Neural cell (in vitro differentiated cells): ENCODE results near the gene FN3K. TPM values are rescaled to one million over a fixed set of nuclear protein-coding genes. Genes with fewer than 3 reads are reported as not detected.

Source experiments
- H2AFZ ChIP-seq: fragments of 200-600, 300-800 bp; sonication (generic), shearing (Covaris generic); 2 replicates; pipeline ENCODE4 v1.6.0; 2014; ENCODE audit warnings: low read depth, mild to moderate bottlenecking, antibody characterized with exemption, low read length, moderate library complexity
- H3F3A ChIP-seq: fragments of 200-600 bp; shearing (Covaris generic); 2 replicates; pipeline ENCODE4 v1.6.1; 2016; ENCODE audit warnings: mild to moderate bottlenecking, moderate library complexity, mixed read lengths, antibody characterized with exemption, low read length; ENCODE audit not compliant: insufficient read depth, poor library complexity, severe bottlenecking
- H3K27ac ChIP-seq: fragments of 200-600, 300-800 bp; sonication (generic), shearing (Covaris generic); 2 replicates; pipeline ENCODE4 v1.5.1; 2014; ENCODE audit warnings: mild to moderate bottlenecking, low read length, moderate library complexity
- H3K27me3 ChIP-seq: fragments of 300-800, 200-600 bp; sonication (generic), shearing (Covaris generic); 2 replicates; pipeline ENCODE4 v1.6.0; 2014; ENCODE audit warnings: mild to moderate bottlenecking, low read depth, low read length, moderate library complexity; ENCODE audit not compliant: insufficient read depth
- H3K36me3 ChIP-seq: fragments of 300-800, 200-600 bp; sonication (generic), shearing (Covaris generic); 2 replicates; pipeline ENCODE4 v1.5.1; 2014; ENCODE audit warnings: mild to moderate bottlenecking, antibody characterized with exemption, low read length, moderate library complexity; ENCODE audit not compliant: insufficient read depth
- H3K4me2 ChIP-seq: fragments of 300-800, 200-600 bp; sonication (generic), shearing (Covaris generic); 2 replicates; pipeline ENCODE4 v1.6.0; 2014; ENCODE audit warnings: mild to moderate bottlenecking, low read length
- H3K4me3 ChIP-seq: fragments of 300-800, 200-600 bp; sonication (generic), shearing (Covaris generic); 2 replicates; pipeline ENCODE4 v1.5.1; 2014; ENCODE audit warnings: mild to moderate bottlenecking, low read length, moderate library complexity
- H3K79me2 ChIP-seq: fragments of 200-600 bp; shearing (Covaris generic); replicated peaks from 2 replicates; pipeline ENCODE4 v1.6.0; 2014; ENCODE audit warnings: mild to moderate bottlenecking, low read length, moderate library complexity; ENCODE audit not compliant: insufficient read depth
- H3K9ac ChIP-seq: fragments of 300-800, 200-600 bp; sonication (generic), shearing (Covaris generic); 2 replicates; pipeline ENCODE4 v1.6.1; 2016; ENCODE audit warnings: mild to moderate bottlenecking, low read length, mixed read lengths
- H3K9me2 ChIP-seq: fragments of 200-600 bp; shearing (Covaris generic); 2 replicates; pipeline ENCODE4 v1.6.1; 2016; ENCODE audit warnings: mild to moderate bottlenecking, low read length, mixed read lengths; ENCODE audit not compliant: insufficient read depth
- H3K9me3 ChIP-seq: fragments of 200-600, 300-800 bp; sonication (generic), shearing (Covaris generic); 2 replicates; pipeline ENCODE4 v1.6.1; 2016; ENCODE audit warnings: mild to moderate bottlenecking, mixed run types, low read length, moderate library complexity, mixed read lengths
- H4K20me1 ChIP-seq: fragments of 200-600 bp; shearing (Covaris generic); 2 replicates; pipeline ENCODE4 v1.6.1; 2016; ENCODE audit warnings: mild to moderate bottlenecking, mixed run types; ENCODE audit not compliant: insufficient read depth
- CTCF ChIP-seq: fragments of 450-650 bp; IDR thresholded peaks from 2 replicates; pipeline ENCODE4 v1.5.1; 2014; ENCODE audit warnings: antibody characterized with exemption, mild to moderate bottlenecking, moderate library complexity; ENCODE audit not compliant: poor library complexity, severe bottlenecking
- EP300 ChIP-seq: fragments of 450-650 bp; conservative IDR thresholded peaks from 2 replicates; pipeline ENCODE4 v1.6.1; 2014; ENCODE audit warnings: antibody characterized with exemption, mild to moderate bottlenecking, moderate library complexity; ENCODE audit not compliant: poor library complexity, severe bottlenecking
- EZH2 ChIP-seq: fragments of 200-600, 300-800 bp; shearing (Covaris generic), sonication (generic); IDR thresholded peaks from 2 replicates; pipeline ENCODE4 v1.6.1; 2014; ENCODE audit warnings: antibody characterized with exemption, low read length, borderline replicate concordance, mild to moderate bottlenecking; ENCODE audit not compliant: insufficient read depth, poor library complexity, severe bottlenecking
- MXI1 ChIP-seq: fragments of 450-650 bp; conservative IDR thresholded peaks from 2 replicates; pipeline ENCODE4 v1.6.1; 2014; ENCODE audit warnings: antibody characterized with exemption, mild to moderate bottlenecking; ENCODE audit not compliant: poor library complexity, severe bottlenecking
- POLR2AphosphoS5 ChIP-seq: IDR thresholded peaks from 2 replicates; pipeline ENCODE4 v1.6.1; 2012
- RAD21 ChIP-seq: fragments of 450-650 bp; conservative IDR thresholded peaks from 2 replicates; pipeline ENCODE4 v1.6.1; 2014; ENCODE audit warnings: antibody characterized with exemption, mild to moderate bottlenecking, moderate library complexity
- REST ChIP-seq: IDR thresholded peaks from 2 replicates; pipeline ENCODE4 v1.6.1; 2012; ENCODE audit warnings: borderline replicate concordance
- SMC3 ChIP-seq: fragments of 450-650 bp; conservative IDR thresholded peaks from 2 replicates; pipeline ENCODE4 v1.6.1; 2014; ENCODE audit warnings: antibody characterized with exemption, mild to moderate bottlenecking, moderate library complexity; ENCODE audit not compliant: poor library complexity
- TAF1 ChIP-seq: IDR thresholded peaks from 2 replicates; pipeline ENCODE4 v1.6.1; 2012; ENCODE audit warnings: low read depth
- polyA plus RNA-seq: library from polyadenylated mRNA; depleted of rRNA; stranded (reverse); fragments of >200 nt; gene quantifications from 2 replicates; pipeline ENCODE4 v1.2.3, GENCODE V29; 2014

FN3K gene
- polyA plus RNA-seq, 1 donor from 2014 or later, result 6.0 TPM

GRCh38 chr17:82692268-82692667 lies 43.1 kb upstream of the FN3K start:
- Histone ChIP-seq H3K27me3 (peaks cover 3% of the 10 kb centered on the region), H2AFZ (no peak overlapping the region), H3K4me3 (no peak overlapping the region), H3K36me3 (no peaks in the 10 kb centered on the region), H3F3A (no peaks in the 10 kb centered on the region), H3K9me2 (no peaks in the 10 kb centered on the region), H3K79me2 (peaks cover 8% of the 10 kb centered on the region), H3K27ac (no peak overlapping the region), H3K4me2 (no peak overlapping the region), H3K9me3 (no peaks in the 10 kb centered on the region), H4K20me1 (no peaks in the 10 kb centered on the region), H3K9ac (no peak overlapping the region)
- no peak for TF ChIP-seq MXI1
- no peak for TF ChIP-seq EP300
- TF ChIP-seq REST, result no peak
- no peak for TF ChIP-seq CTCF
- TF ChIP-seq SMC3, result no peak
- TF ChIP-seq EZH2, result no peak
- TF ChIP-seq POLR2AphosphoS5, result no peak
- no peak for TF ChIP-seq RAD21
- no peak for TF ChIP-seq TAF1

GRCh38 chr17:82693168-82693867 lies 42.1 kb upstream of the FN3K start:
- TF ChIP-seq SMC3 (no peak), EP300 (no peak), TAF1 (no peak), EZH2 (no peak), MXI1 (no peak), CTCF (no peak), RAD21 (no peak), REST (no peak), POLR2AphosphoS5 (no peak)
- no peaks in the 10 kb centered on the region for H3K9me2 ChIP-seq
- H3K27me3 ChIP-seq, result peaks cover 8% of the 10 kb centered on the region
- H3K79me2 ChIP-seq, result peaks cover 8% of the 10 kb centered on the region
- H3K4me3 ChIP-seq, result no peak overlapping the region
- H3F3A ChIP-seq, result no peaks in the 10 kb centered on the region
- no peak overlapping the region for H3K9ac ChIP-seq
- no peaks in the 10 kb centered on the region for H4K20me1 ChIP-seq
- no peaks in the 10 kb centered on the region for H3K36me3 ChIP-seq
- H3K4me2 ChIP-seq, result no peak overlapping the region
- no peaks in the 10 kb centered on the region for H3K9me3 ChIP-seq
- H2AFZ ChIP-seq, result no peak overlapping the region
- H3K27ac ChIP-seq, result no peak overlapping the region
